ENCODE measurements around the gene GLRA1.

GRCh38 chr5:151890299-151890698, 34.4 kb downstream of the GLRA1 start:
- TF ChIP-seq CTCF (IDR thresholded peaks at IDR 0.05) (no peak), POLR2A (IDR thresholded peaks at IDR 0.05) (no peak)

Data from prostate gland (tissue), 2 donors.